GM12878 (cell line): ENCODE results near the gene CAPN9. TPM values are rescaled to one million over a fixed set of nuclear protein-coding genes. Genes with fewer than 3 reads are reported as not detected.

Source experiments
- ATAC-seq: fragments of 200-7000 bp; cut with Tn5 transposase; 3 replicates; pipeline ENCODE4 v1.9.1; 2020; ENCODE audit warnings: mild to moderate bottlenecking, moderate library complexity
- BruUV-seq: library from RNA; stranded (reverse); fragments of 400-500 nt; replicated peaks from 2 replicates; lab custom pipeline; 2021; lab: Mats Ljungman, UMichigan
- CTCF ChIA-PET: fragments of 300-600 bp; sonication (Branson Sonifier 250); formaldehyde crosslinking; extraction: SDS; loops from one replicate; lab custom pipeline; 2021; ENCODE audit warnings: inconsistent platforms; lab: Yijun Ruan, JAX
- POLR2A ChIA-PET: fragments of 350-600 bp; formaldehyde crosslinking; extraction: SDS; loops from one replicate; lab custom pipeline; 2021; ENCODE audit warnings: inconsistent platforms; lab: Charles Lee
- RAD21 ChIA-PET: fragments of 300-600 bp; sonication (Branson Sonifier 250); formaldehyde crosslinking; loops from one replicate; lab custom pipeline; 2023; ENCODE audit warnings: antibody characterized with exemption; ENCODE audit not compliant: unreplicated experiment; lab: Charles Lee
- SMC1A ChIA-PET: fragments of 300-600 bp; sonication (Branson Sonifier 250); formaldehyde crosslinking; loops from one replicate; lab custom pipeline; 2023; ENCODE audit not compliant: unreplicated experiment, uncharacterized antibody; lab: Charles Lee
- DNase-seq: peaks from one replicate; pipeline ENCODE4 v3.0.0-alpha.2; 2011; ENCODE audit warnings: low read depth, low spot score
- FAIRE-seq: peaks from 3 replicates; lab custom pipeline; 2011; peaks lifted over from hg19 to GRCh38; lab: Jason Lieb, UNC
- H2AFZ ChIP-seq: 2 replicates; pipeline ENCODE4 v1.6.0; 2011; ENCODE audit warnings: low read depth, low read length, control low read depth; ENCODE audit not compliant: control insufficient read depth
- H3K27ac ChIP-seq: 2 replicates; pipeline ENCODE4 v1.5.1; 2011; ENCODE audit warnings: control low read depth; ENCODE audit not compliant: control insufficient read depth, insufficient read depth
- H3K27me3 ChIP-seq, 2 experiments: replicated peaks in 1 of 2; 2 replicates each; pipeline versions ENCODE4 v1.6.0 to v1.6.1; 2011; ENCODE audit warnings: low read length in 1 of 2; ENCODE audit not compliant: control insufficient read depth in 2 of 2, insufficient read depth in 2 of 2
- H3K36me3 ChIP-seq, 2 experiments: 2 replicates each; pipeline ENCODE4 v1.5.1; 2011; ENCODE audit warnings: low read length in 1 of 2; ENCODE audit not compliant: control insufficient read depth in 2 of 2, insufficient read depth in 2 of 2
- H3K4me1 ChIP-seq: 2 replicates; pipeline ENCODE4 v1.6.1; 2011; ENCODE audit warnings: mild to moderate bottlenecking, low read length, moderate library complexity, mixed read lengths; ENCODE audit not compliant: control insufficient read depth, insufficient read depth
- H3K4me2 ChIP-seq: 2 replicates; pipeline ENCODE4 v1.6.0; 2011; ENCODE audit warnings: control low read depth; ENCODE audit not compliant: control insufficient read depth, insufficient read depth
- H3K4me3 ChIP-seq: fragments of 200-600 bp; sonication (generic); 2 replicates; pipeline ENCODE4 v1.5.1; 2016
- H3K79me2 ChIP-seq: 2 replicates; pipeline ENCODE4 v1.6.0; 2011; ENCODE audit warnings: low read length; ENCODE audit not compliant: control insufficient read depth, insufficient read depth
- H3K9ac ChIP-seq: 2 replicates; pipeline ENCODE4 v1.8.0; 2011; ENCODE audit warnings: low read length, control low read depth, mixed read lengths; ENCODE audit not compliant: control insufficient read depth, insufficient read depth
- H3K9me3 ChIP-seq: replicated peaks from 3 replicates; pipeline ENCODE4 v1.5.1; 2011; ENCODE audit warnings: mild to moderate bottlenecking, low read length; ENCODE audit not compliant: control insufficient read depth, insufficient read depth
- H4K20me1 ChIP-seq: 2 replicates; pipeline ENCODE4 v1.6.0; 2011; ENCODE audit not compliant: control insufficient read depth, insufficient read depth
- ATF7 ChIP-seq: fragments of 450-650 bp; IDR thresholded peaks from 2 replicates; pipeline ENCODE4 v1.6.1; 2016; ENCODE audit warnings: low read depth, mild to moderate bottlenecking
- BCL11A ChIP-seq: IDR thresholded peaks from 2 replicates; pipeline ENCODE4 v1.6.1; 2011; ENCODE audit warnings: low read depth, low read length
- CREM ChIP-seq: IDR thresholded peaks from 2 replicates; pipeline ENCODE4 v1.6.1; 2014; ENCODE audit warnings: antibody characterized with exemption, low read depth
- FOS ChIP-seq: IDR thresholded peaks from 3 replicates; pipeline ENCODE4 v1.6.1; 2011; ENCODE audit warnings: borderline replicate concordance; ENCODE audit not compliant: insufficient read length; ENCODE audit errors: extremely low read depth
- FOXK2 ChIP-seq: fragments of 450-650 bp; IDR thresholded peaks from 2 replicates; pipeline ENCODE4 v1.6.1; 2017; ENCODE audit warnings: mild to moderate bottlenecking, moderate library complexity
- HDGF ChIP-seq: fragments of 450-650 bp; IDR thresholded peaks from 2 replicates; pipeline ENCODE4 v1.6.1; 2016; ENCODE audit warnings: antibody characterized with exemption
- IRF3 ChIP-seq: fragments of 450-650 bp; IDR thresholded peaks from 2 replicates; pipeline ENCODE4 v1.6.1; 2014; ENCODE audit warnings: mild to moderate bottlenecking
- KAT2A ChIP-seq: conservative IDR thresholded peaks from 2 replicates; pipeline ENCODE4 v1.6.1; 2011; ENCODE audit warnings: low read depth, low read length; ENCODE audit not compliant: control insufficient read depth
- MYB ChIP-seq: fragments of 150-350 bp; IDR thresholded peaks from 2 replicates; pipeline ENCODE4 v1.6.1; 2014; ENCODE audit warnings: mild to moderate bottlenecking, low read depth, low read length, borderline replicate concordance
- NKRF ChIP-seq: fragments of 450-650 bp; conservative IDR thresholded peaks from 2 replicates; pipeline ENCODE4 v1.6.1; 2017; ENCODE audit warnings: mild to moderate bottlenecking, moderate library complexity
- PAX8 ChIP-seq: fragments of 450-650 bp; IDR thresholded peaks from 2 replicates; pipeline ENCODE4 v1.6.1; 2017; ENCODE audit warnings: mild to moderate bottlenecking, moderate library complexity
- SP1 ChIP-seq: IDR thresholded peaks from one replicate; pipeline ENCODE4 v1.6.1; 2011; ENCODE audit warnings: low read depth, low read length
- SUZ12 ChIP-seq: fragments of 200-600 bp; sonication (generic); IDR thresholded peaks from one replicate; pipeline ENCODE4 v1.6.1; 2018; ENCODE audit warnings: antibody characterized with exemption, mild to moderate bottlenecking; ENCODE audit not compliant: unreplicated experiment
- TAF1 ChIP-seq: IDR thresholded peaks from 2 replicates; pipeline ENCODE4 v1.6.1; 2011; ENCODE audit warnings: mild to moderate bottlenecking, low read depth, low read length, borderline replicate concordance
- USF2 ChIP-seq: IDR thresholded peaks from 2 replicates; pipeline ENCODE4 v1.6.1; 2011; ENCODE audit warnings: low read depth, low read length, improper control_type of control experiment, borderline replicate concordance
- WRNIP1 ChIP-seq: IDR thresholded peaks from 2 replicates; pipeline ENCODE4 v1.6.1; 2011; ENCODE audit warnings: low read depth, low read length, improper control_type of control experiment, borderline replicate concordance
- ZNF217 ChIP-seq: fragments of 450-650 bp; IDR thresholded peaks from 2 replicates; pipeline ENCODE4 v1.6.1; 2017; ENCODE audit warnings: antibody characterized with exemption, mild to moderate bottlenecking
- ZNF274 ChIP-seq: IDR thresholded peaks from one replicate; pipeline ENCODE4 v1.8.0; 2011; ENCODE audit not compliant: insufficient read length, insufficient read depth
- ZNF622 ChIP-seq: fragments of 450-650 bp; IDR thresholded peaks from 2 replicates; pipeline ENCODE4 v1.6.1; 2017; ENCODE audit warnings: mild to moderate bottlenecking, inconsistent platforms
- WGBS: methylation state at CpG from one replicate; pipeline ENCODE4 v1.1.6; 2016; ENCODE audit warnings: low lambda C conversion rate; ENCODE audit not compliant: insufficient replicate concordance, insufficient coverage; ENCODE audit errors: missing lambda C conversion rate; 5-methylcytosine and 5-hydroxymethylcytosine counted together
- in situ Hi-C: fragments of 300-500 bp; cut with MboI; formaldehyde crosslinking; loops from 9 replicates; pipeline ENCODE4 v1.14.3; 2018; ENCODE audit warnings: mixed read lengths
- intact Hi-C: fragments of 100-400 bp; cut with micrococcal nuclease; formaldehyde crosslinking; loops from one replicate; pipeline ENCODE4 v1.14.2; 2022; ENCODE audit not compliant: unreplicated experiment
- polyA plus RNA-seq, 11 experiments: library from polyadenylated mRNA; depleted of rRNA in 4 of 11; unstranded in 6 of 11; stranded (reverse) in 5 of 11; fragments of >200 nt; fragmentation: Nextera tagmentation in 4 of 11; fragmentation: Illumina TruSeq in 1 of 11; extraction: Ambion mirVana in 4 of 11; extraction: Trizol in 1 of 11; gene quantifications; 1 replicate in 1 of 11; 2 replicates in 10 of 11; pipeline versions ENCODE4 v1.2.1 to v1.2.3, GENCODE V29; 2011 to 2016; ENCODE audit warnings: inconsistent platforms in 2 of 11, missing spikeins in 2 of 11, low read depth in 1 of 11
- total RNA-seq, 4 experiments: library from RNA; depleted of rRNA in 3 of 4; stranded (reverse); fragments of >200 nt in 3 of 4; fragmentation: Illumina TruSeq in 1 of 4; extraction: Trizol in 1 of 4; gene quantifications; 2 replicates each; pipeline versions ENCODE4 v1.2.1 to v1.2.3, GENCODE V29; 2013 to 2021
- TF ChIP-seq, protein P1 (sequence below): fragments of 450-650 bp; IDR thresholded peaks from 2 replicates; pipeline ENCODE4 v1.6.1; 2016; ENCODE audit warnings: mild to moderate bottlenecking, moderate library complexity, borderline replicate concordance

CAPN9 gene
- total and polyA plus RNA-seq, 10 of the 15 experiments (the other 5 are each of a cell fraction or from before 2014, with no cell fraction given), result not detected

DNA sequence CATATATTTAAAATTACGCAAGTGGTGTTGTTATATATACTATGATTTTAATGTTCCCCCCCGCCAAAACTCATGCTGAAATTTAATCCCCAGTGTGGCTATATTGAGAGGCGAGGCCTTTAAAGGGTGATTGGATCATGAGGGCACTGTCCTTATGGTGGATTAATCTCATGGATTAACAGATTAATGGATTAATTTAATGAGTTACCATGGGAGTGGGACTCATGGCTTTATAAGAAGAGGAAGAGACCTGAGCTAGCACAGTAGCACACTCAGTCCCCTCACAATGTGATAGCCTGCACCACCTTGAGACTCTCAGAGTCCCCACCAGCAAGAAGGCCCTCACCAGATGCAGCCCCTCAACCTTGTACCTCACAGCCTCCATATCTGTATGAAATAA lies 86.3 kb downstream of the CAPN9 start:
- Histone ChIP-seq H3K9ac (no peak overlapping the region), H4K20me1 (no peaks in the 10 kb centered on the region), H3K4me2 (no peak overlapping the region), H3K27me3 (no peaks in the 10 kb centered on the region; a peak in 1 of 4 replicates)
- BruUV-seq, result no TSS peak
- ChIA-PET CTCF (interaction anchor here (1.3 kb wide), 1 partner anchor 13 kb away, joined by 3 read pairs; no protein-coding TSS in a partner anchor), POLR2A (no interaction called here)
- in situ Hi-C loops, result no loop called here
- 33% methylated on average over 3 of the region's 3 CpGs for WGBS
- FAIRE-seq (no peak), ATAC-seq (no peak)
- TF ChIP-seq PAX8 (no peak), IRF3 (no peak), ZNF622 (no peak), MYB (no peak), WRNIP1 (no peak), ZNF217 (no peak), USF2 (no peak), ZNF274 (no peak), ATF7 (no peak), SP1 (no peak), FOS (no peak), BCL11A (no peak), CREM (no peak), FOXK2 (no peak), TAF1 (no peak), HDGF (no peak), KAT2A (no peak), NKRF (no peak), SUZ12 (no peak)
- TF ChIP-seq, protein P1, sequence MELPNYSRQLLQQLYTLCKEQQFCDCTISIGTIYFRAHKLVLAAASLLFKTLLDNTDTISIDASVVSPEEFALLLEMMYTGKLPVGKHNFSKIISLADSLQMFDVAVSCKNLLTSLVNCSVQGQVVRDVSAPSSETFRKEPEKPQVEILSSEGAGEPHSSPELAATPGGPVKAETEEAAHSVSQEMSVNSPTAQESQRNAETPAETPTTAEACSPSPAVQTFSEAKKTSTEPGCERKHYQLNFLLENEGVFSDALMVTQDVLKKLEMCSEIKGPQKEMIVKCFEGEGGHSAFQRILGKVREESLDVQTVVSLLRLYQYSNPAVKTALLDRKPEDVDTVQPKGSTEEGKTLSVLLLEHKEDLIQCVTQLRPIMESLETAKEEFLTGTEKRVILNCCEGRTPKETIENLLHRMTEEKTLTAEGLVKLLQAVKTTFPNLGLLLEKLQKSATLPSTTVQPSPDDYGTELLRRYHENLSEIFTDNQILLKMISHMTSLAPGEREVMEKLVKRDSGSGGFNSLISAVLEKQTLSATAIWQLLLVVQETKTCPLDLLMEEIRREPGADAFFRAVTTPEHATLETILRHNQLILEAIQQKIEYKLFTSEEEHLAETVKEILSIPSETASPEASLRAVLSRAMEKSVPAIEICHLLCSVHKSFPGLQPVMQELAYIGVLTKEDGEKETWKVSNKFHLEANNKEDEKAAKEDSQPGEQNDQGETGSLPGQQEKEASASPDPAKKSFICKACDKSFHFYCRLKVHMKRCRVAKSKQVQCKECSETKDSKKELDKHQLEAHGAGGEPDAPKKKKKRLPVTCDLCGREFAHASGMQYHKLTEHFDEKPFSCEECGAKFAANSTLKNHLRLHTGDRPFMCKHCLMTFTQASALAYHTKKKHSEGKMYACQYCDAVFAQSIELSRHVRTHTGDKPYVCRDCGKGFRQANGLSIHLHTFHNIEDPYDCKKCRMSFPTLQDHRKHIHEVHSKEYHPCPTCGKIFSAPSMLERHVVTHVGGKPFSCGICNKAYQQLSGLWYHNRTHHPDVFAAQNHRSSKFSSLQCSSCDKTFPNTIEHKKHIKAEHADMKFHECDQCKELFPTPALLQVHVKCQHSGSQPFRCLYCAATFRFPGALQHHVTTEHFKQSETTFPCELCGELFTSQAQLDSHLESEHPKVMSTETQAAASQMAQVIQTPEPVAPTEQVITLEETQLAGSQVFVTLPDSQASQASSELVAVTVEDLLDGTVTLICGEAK, result no peak
- TF ChIP-seq, all 136 proteins: peak for 0
- Histone ChIP-seq H2AFZ (no peak overlapping the region), H3K4me1 (no peaks in the 10 kb centered on the region), H3K27ac (no peak overlapping the region), H3K9me3 (no peaks in the 10 kb centered on the region), H3K36me3 (no peaks in the 10 kb centered on the region), H3K4me3 (no peak overlapping the region), H3K79me2 (no peaks in the 10 kb centered on the region)
- intact Hi-C loops, result no loop called here
- ChIA-PET RAD21 (no interaction called here), SMC1A (no interaction called here)
- DNase-seq, result no peak
